ENCODE data around the gene FNDC3B.

- TF ChIP-seq EP300 (IDR thresholded peaks at IDR 0.05) (no peak), CTCF (IDR thresholded peaks at IDR 0.05) (no peak), POLR2A (IDR thresholded peaks at IDR 0.05; ENCODE audit: low read depth) (no peak), POLR2AphosphoS5 (IDR thresholded peaks at IDR 0.05) (no peak)
Measured at GRCh38 chr3:172051310-172051956, 12.1 kb downstream of the FNDC3B start.

All from esophagus muscularis mucosa (tissue), 4 donors.